Fibroblast of skin of abdomen (primary cell): ENCODE measurements around the gene PTPN14.

Source experiments
- DNase-seq: peaks from one replicate; pipeline ENCODE4 v3.0.0-alpha.2; 2013

The PTPN14 gene

GRCh38 chr1:214329470-214330220 is 221.8 kb downstream of the PTPN14 start:
- DNase-seq = no peak

GRCh38 chr1:214328770-214329469 is 222.5 kb downstream of the PTPN14 start:
- DNase-seq = peak; percentile 70

- DNase-seq = no peak
Observed at GRCh38 chr1:214327514-214327913, 223.9 kb downstream of the PTPN14 start.

GRCh38 chr1:214326406-214326805 is 225.0 kb downstream of the PTPN14 start:
- no peak for DNase-seq

- no peak for DNase-seq
Observed at GRCh38 chr1:214324896-214325800, 226.3 kb downstream of the PTPN14 start.

GRCh38 chr1:214321705-214322453 is 229.5 kb downstream of the PTPN14 start:
- DNase-seq = no peak

GRCh38 chr1:214319938-214320337 is 231.5 kb downstream of the PTPN14 start:
- DNase-seq = no peak

GRCh38 chr1:214318956-214319736 is 232.3 kb downstream of the PTPN14 start:
- DNase-seq = no peak

GRCh38 chr1:214318356-214318755 is 233.0 kb downstream of the PTPN14 start:
- peak; percentile 43 for DNase-seq

GRCh38 chr1:214317734-214318133 is 233.7 kb downstream of the PTPN14 start:
- DNase-seq = no peak

- no peak for DNase-seq
Observed at GRCh38 chr1:214317300-214317699, 234.1 kb downstream of the PTPN14 start.

GRCh38 chr1:214316593-214316992 is 234.8 kb downstream of the PTPN14 start:
- peak; percentile 17 for DNase-seq

- DNase-seq = no peak
Observed at GRCh38 chr1:214314178-214314843, 237.1 kb downstream of the PTPN14 start.

- no peak for DNase-seq
Observed at GRCh38 chr1:214312530-214313051, 238.8 kb downstream of the PTPN14 start.

GRCh38 chr1:214310777-214311690 is 240.4 kb downstream of the PTPN14 start:
- DNase-seq = no peak

- no peak for DNase-seq
Observed at GRCh38 chr1:214310010-214310409, 241.4 kb downstream of the PTPN14 start.

- no peak for DNase-seq
Observed at GRCh38 chr1:214306269-214306668, 245.1 kb downstream of the PTPN14 start.

GRCh38 chr1:214305164-214305751 is 246.1 kb downstream of the PTPN14 start:
- no peak for DNase-seq
